SK-N-SH treated with all-trans-retinoic acid at 6 μM for 48 hours (cell line): Measurements from ENCODE around the gene ATP6V1G1.

Experiments
- CSRNP3 ChIP-seq: fragments of 250-450 bp; sonication (Bioruptor Pico); IDR thresholded peaks from 2 replicates; pipeline ENCODE4 v1.5.1; 2021; ENCODE audit warnings: mild to moderate bottlenecking, moderate library complexity
- ESRRG ChIP-seq: fragments of 250-450 bp; sonication (Bioruptor Pico); IDR thresholded peaks from 2 replicates; pipeline ENCODE4 v1.6.1; 2021; ENCODE audit warnings: mild to moderate bottlenecking
- GLIS3 ChIP-seq: fragments of 250-450 bp; sonication (Bioruptor Pico); IDR thresholded peaks from 2 replicates; pipeline ENCODE4 v1.5.0; 2020; ENCODE audit warnings: mild to moderate bottlenecking, moderate library complexity
- OSR1 ChIP-seq: fragments of 250-450 bp; sonication (Bioruptor Pico); IDR thresholded peaks from 2 replicates; pipeline ENCODE4 v1.8.0; 2022; ENCODE audit warnings: moderate library complexity, mild to moderate bottlenecking, inconsistent platforms
- RARB ChIP-seq: fragments of 250-450 bp; sonication (Bioruptor Pico); IDR thresholded peaks from 2 replicates; pipeline ENCODE4 v1.8.0; 2021; ENCODE audit warnings: mild to moderate bottlenecking, moderate library complexity
- TCF4 ChIP-seq: fragments of 250-450 bp; sonication (Bioruptor Pico); IDR thresholded peaks from 2 replicates; pipeline ENCODE4 v1.8.0; 2021; ENCODE audit warnings: mild to moderate bottlenecking, moderate library complexity, borderline replicate concordance
- TSHZ2 ChIP-seq: fragments of 250-450 bp; sonication (Bioruptor Pico); IDR thresholded peaks from 2 replicates; pipeline ENCODE4 v1.5.0; 2020; ENCODE audit warnings: mild to moderate bottlenecking, moderate library complexity
- ZFP3 ChIP-seq: fragments of 250-450 bp; sonication (Bioruptor Pico); IDR thresholded peaks from 2 replicates; pipeline ENCODE4 v1.5.0; 2020; ENCODE audit warnings: mild to moderate bottlenecking, moderate library complexity
- ZFP30 ChIP-seq: fragments of 450-650 bp; formaldehyde crosslinking; IDR thresholded peaks from 2 replicates; pipeline ENCODE4 v1.5.0; 2022; ENCODE audit warnings: mild to moderate bottlenecking, moderate library complexity
- ZNF70 ChIP-seq: fragments of 450-650 bp; formaldehyde crosslinking; IDR thresholded peaks from 2 replicates; pipeline ENCODE4 v1.5.0; 2020; ENCODE audit warnings: mild to moderate bottlenecking, moderate library complexity
- TF ChIP-seq, protein P1 (sequence below): fragments of 250-450 bp; sonication (Bioruptor Pico); IDR thresholded peaks from 2 replicates; pipeline ENCODE4 v1.5.1; 2020; ENCODE audit warnings: low read depth, mild to moderate bottlenecking, moderate library complexity
- TF ChIP-seq, protein P2 (sequence below): fragments of 250-450 bp; sonication (Bioruptor Pico); IDR thresholded peaks from 2 replicates; pipeline ENCODE4 v1.8.0; 2020; ENCODE audit warnings: mild to moderate bottlenecking, moderate library complexity, borderline replicate concordance
- TF ChIP-seq, protein P3 (sequence below): fragments of 250-450 bp; sonication (Bioruptor Pico); IDR thresholded peaks from 2 replicates; pipeline ENCODE4 v1.8.0; 2021; ENCODE audit warnings: low read depth, mild to moderate bottlenecking, moderate library complexity, borderline replicate concordance

DNA sequence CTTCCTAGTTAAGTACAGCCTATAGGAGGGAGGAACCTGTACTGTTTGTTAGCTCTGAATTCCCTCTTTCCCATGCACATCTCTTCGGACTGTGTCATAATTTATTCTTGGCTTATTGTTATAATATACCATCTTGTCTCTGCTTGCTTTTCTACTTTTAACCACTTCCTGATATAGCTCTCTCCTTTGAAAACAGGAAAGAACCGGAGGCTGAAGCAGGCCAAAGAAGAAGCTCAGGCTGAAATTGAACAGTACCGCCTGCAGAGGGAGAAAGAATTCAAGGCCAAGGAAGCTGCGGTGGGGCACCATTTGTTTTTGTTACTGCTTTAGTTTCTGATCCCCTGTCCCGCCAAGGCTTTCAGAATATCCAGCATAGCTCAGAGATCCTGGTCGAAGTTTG lies 4.8 kb downstream of the ATP6V1G1 start:
- TF ChIP-seq OSR1 (CRISPR knock-in tag) (no peak), ESRRG (no peak), GLIS3 (CRISPR knock-in tag) (no peak), ZFP3 (CRISPR knock-in tag) (no peak), TSHZ2 (CRISPR knock-in tag) (no peak), TCF4 (no peak), ZNF70 (CRISPR knock-in tag) (no peak), CSRNP3 (CRISPR knock-in tag) (no peak), ZFP30 (CRISPR knock-in tag) (no peak), RARB (CRISPR knock-in tag) (no peak)
- TF ChIP-seq, protein P1, sequence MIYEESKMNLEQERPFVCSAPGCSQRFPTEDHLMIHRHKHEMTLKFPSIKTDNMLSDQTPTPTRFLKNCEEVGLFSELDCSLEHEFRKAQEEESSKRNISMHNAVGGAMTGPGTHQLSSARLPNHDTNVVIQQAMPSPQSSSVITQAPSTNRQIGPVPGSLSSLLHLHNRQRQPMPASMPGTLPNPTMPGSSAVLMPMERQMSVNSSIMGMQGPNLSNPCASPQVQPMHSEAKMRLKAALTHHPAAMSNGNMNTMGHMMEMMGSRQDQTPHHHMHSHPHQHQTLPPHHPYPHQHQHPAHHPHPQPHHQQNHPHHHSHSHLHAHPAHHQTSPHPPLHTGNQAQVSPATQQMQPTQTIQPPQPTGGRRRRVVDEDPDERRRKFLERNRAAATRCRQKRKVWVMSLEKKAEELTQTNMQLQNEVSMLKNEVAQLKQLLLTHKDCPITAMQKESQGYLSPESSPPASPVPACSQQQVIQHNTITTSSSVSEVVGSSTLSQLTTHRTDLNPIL = no peak
- TF ChIP-seq, protein P2, sequence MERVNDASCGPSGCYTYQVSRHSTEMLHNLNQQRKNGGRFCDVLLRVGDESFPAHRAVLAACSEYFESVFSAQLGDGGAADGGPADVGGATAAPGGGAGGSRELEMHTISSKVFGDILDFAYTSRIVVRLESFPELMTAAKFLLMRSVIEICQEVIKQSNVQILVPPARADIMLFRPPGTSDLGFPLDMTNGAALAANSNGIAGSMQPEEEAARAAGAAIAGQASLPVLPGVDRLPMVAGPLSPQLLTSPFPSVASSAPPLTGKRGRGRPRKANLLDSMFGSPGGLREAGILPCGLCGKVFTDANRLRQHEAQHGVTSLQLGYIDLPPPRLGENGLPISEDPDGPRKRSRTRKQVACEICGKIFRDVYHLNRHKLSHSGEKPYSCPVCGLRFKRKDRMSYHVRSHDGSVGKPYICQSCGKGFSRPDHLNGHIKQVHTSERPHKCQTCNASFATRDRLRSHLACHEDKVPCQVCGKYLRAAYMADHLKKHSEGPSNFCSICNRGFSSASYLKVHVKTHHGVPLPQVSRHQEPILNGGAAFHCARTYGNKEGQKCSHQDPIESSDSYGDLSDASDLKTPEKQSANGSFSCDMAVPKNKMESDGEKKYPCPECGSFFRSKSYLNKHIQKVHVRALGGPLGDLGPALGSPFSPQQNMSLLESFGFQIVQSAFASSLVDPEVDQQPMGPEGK (CRISPR knock-in tag) = no peak
- TF ChIP-seq, protein P3, sequence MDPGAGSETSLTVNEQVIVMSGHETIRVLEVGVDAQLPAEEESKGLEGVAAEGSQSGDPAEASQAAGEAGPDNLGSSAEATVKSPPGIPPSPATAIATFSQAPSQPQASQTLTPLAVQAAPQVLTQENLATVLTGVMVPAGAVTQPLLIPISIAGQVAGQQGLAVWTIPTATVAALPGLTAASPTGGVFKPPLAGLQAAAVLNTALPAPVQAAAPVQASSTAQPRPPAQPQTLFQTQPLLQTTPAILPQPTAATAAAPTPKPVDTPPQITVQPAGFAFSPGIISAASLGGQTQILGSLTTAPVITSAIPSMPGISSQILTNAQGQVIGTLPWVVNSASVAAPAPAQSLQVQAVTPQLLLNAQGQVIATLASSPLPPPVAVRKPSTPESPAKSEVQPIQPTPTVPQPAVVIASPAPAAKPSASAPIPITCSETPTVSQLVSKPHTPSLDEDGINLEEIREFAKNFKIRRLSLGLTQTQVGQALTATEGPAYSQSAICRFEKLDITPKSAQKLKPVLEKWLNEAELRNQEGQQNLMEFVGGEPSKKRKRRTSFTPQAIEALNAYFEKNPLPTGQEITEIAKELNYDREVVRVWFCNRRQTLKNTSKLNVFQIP (CRISPR knock-in tag) = no peak
